Thyroid gland (tissue), 4 donors: ENCODE data around the gene ACTC1.

Experiments used
- POLR2A ChIP-seq, 2 donors: fragments of 450-650 bp; IDR thresholded peaks; one replicate each; pipeline ENCODE4 v1.6.1; 2017; ENCODE audit warnings: antibody characterized with exemption in 2 of 2, mild to moderate bottlenecking in 2 of 2, moderate library complexity in 1 of 2
- TF ChIP-seq, protein P1 (sequence below), 6 experiments: fragments of 200-600 bp in 3 of 6; fragments of 450-650 bp in 3 of 6; sonication (generic) in 3 of 6; IDR thresholded peaks; one replicate each; pipeline ENCODE4 v1.5.1; 2016 to 2019; ENCODE audit warnings: antibody characterized with exemption in 6 of 6, mild to moderate bottlenecking in 2 of 6, inconsistent platforms in 1 of 6, moderate library complexity in 1 of 6

DNA sequence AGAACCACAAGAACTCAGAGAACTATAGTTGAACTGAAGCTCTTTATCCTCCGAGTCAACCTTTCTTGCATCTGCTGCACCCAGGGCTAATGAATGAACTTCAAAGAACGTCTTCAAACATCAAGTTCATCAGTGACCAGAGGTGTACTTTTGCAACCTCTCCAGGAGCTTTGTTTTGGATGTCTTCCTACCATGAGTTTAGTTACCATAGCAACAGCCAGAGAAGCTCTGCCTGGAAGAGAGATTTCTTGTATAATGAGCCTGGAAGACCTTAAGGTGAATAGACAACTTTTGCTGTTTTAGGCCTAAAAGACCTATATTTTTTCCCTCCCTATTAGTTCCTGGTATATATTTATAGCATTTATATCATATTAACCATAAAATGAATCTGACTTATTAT lies 9.1 kb downstream of the ACTC1 start:
- no peak for TF ChIP-seq POLR2A (IDR thresholded peaks at IDR 0.05)
- TF ChIP-seq, protein P1, sequence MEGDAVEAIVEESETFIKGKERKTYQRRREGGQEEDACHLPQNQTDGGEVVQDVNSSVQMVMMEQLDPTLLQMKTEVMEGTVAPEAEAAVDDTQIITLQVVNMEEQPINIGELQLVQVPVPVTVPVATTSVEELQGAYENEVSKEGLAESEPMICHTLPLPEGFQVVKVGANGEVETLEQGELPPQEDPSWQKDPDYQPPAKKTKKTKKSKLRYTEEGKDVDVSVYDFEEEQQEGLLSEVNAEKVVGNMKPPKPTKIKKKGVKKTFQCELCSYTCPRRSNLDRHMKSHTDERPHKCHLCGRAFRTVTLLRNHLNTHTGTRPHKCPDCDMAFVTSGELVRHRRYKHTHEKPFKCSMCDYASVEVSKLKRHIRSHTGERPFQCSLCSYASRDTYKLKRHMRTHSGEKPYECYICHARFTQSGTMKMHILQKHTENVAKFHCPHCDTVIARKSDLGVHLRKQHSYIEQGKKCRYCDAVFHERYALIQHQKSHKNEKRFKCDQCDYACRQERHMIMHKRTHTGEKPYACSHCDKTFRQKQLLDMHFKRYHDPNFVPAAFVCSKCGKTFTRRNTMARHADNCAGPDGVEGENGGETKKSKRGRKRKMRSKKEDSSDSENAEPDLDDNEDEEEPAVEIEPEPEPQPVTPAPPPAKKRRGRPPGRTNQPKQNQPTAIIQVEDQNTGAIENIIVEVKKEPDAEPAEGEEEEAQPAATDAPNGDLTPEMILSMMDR (IDR thresholded peaks at IDR 0.05): no peak
